Posterior vena cava (tissue), 2 donors: ENCODE results near the gene GTF2F2. TPM values are rescaled to one million over a fixed set of nuclear protein-coding genes. Genes with fewer than 3 reads are reported as not detected.

Source experiments
- DNase-seq: peaks from one replicate; pipeline ENCODE4 v3.0.0-alpha.2; 2020; ENCODE audit warnings: low spot score
- intact Hi-C, 2 donors: fragments of 100-400 bp; cut with DNase I; formaldehyde crosslinking; loops; one replicate each; pipeline versions ENCODE4 v1.14.1 to v1.14.2; 2022 to 2023
- total RNA-seq, 2 donors: library from RNA; stranded (reverse); fragmentation: NEBNext Ultra II Directional; extraction: Animal tissue kit (Norgen Biotek cat#: 25700); gene quantifications; one replicate each; pipeline ENCODE4 v1.2.1, GENCODE V29; 2021
- donor health status: DM: yes; HTN: yes; CAD: no.
- donor health status: DM: yes; HTN: yes; CAD: no.

GTF2F2 gene
- total RNA-seq, 2 donors from 2014 or later: 13.0 to 15.9 TPM

DNA sequence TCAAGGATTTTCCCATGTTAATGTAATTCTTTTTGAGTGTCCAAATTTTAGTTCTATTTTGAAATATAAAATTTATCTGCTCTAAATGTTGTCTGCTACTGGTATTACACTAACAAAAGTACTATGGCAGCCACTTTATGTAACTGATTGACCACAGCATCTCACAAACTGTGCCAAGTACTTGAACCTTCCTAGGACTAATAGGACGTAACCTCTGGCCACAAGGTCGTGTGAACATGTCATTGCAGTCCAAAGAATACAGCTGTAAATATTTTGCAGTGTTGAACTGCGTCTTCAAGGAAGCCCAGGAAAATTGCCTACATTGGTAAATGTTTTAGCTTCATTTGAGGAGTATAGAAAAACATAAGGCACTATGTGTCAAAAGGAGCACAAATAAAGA is 78.6 kb downstream of the GTF2F2 start:
- intact Hi-C loops: no loop called here

DNA sequence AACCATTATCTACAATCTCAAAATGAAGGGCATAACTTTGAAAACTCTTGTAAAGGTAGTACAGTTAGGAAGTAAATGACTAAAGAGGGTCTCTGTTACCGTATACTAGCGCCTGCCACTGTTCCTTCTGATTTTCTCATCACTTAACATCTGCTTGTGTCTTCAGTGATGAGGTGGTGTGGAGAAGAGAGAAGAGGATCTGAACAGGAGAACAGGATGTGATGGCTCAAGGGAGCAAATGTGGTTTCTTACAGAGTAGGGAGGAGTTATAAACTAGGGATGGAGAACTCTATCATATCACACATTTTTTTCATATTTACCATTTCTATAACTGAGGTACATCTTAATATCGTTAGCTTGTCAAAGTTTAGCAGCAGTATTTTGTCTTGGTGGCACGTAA is 79.4 kb downstream of the GTF2F2 start:
- intact Hi-C loops: loop anchor here in 1 of 2 donors (5.0 kb wide), 1 partner anchor 533 kb away; no protein-coding TSS in a partner anchor
- DNase-seq: no peak

More for the DNA sequence above, 78.6 kb downstream of the GTF2F2 start:
- DNase-seq: no peak

DNA sequence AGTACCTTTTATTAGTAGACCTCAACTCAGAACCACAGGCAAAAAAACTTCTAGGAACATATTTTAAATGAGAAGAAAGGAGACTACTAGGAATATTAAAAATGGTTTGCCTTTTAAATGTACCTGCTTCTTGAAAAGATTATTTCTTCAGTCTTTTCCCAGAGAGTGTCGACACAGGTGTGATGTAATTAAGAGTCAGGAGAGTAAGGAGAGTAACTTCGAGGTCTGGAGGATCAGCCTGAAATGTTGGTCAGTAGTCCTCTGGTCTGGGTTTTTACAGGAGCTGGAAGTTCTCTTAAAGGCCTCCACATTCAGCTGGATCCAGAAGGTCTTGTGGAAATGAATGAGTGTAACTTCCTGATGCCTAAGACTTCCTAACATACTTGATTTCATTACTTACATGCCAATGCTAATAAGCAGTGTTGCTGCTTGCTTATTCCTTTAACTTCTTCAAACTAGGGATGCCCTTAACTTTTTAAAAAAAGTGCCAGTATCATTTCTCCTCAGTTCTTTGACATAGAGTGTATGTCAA is 80.5 kb downstream of the GTF2F2 start, which contains the start of gene KCTD4:
Gene KCTD4 (minus strand): TSS at position 345 of the 532 bp plus-strand sequence. CDS start 6,478 bp downstream, outside the sequence.
- intact Hi-C loops: loop anchor here in 1 of 2 donors (5.0 kb wide), 1 partner anchor 532 kb away; no protein-coding TSS in a partner anchor

DNA sequence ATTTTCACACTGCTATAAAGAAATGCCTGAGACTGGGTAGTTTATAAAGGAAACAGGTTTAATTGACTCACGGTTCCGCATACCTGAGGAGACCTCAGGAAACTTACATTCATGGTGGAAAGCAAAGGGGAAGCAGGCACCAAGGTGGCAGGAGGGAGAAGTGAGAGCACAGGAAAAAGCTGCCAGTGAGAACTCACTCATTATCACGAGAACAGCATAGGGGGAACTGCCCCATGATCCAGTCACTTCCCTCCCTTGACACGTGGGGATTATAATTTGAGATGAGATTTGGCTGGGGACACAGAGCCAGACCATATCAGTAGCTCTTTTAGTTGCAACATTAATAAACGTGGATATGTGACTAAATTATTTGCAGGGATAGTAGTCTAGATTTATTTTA is 84.8 kb downstream of the GTF2F2 start:
- DNase-seq: no peak
- intact Hi-C loops: no loop called here

More for the DNA sequence above, 80.5 kb downstream of the GTF2F2 start, which contains the start of gene KCTD4:
- no peak for DNase-seq

DNA sequence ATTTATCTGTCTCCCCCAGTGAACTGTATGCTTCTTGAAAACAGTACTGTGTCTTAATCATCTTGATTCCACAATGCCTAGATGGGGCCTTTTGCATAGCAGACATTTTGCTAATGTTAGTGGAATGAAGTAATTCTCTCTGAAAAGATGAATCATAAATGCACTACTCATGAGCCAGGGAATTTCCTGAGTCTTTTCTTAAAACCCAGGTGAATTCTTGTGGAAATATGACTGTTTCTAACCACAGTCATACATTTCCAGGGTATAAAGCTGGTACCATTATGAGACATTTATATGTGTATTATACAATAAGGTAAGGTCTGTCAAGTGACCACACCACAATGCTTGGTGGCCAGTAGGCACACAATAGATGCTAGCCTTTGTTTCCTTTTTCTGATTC is 86.0 kb downstream of the GTF2F2 start:
- no peak for DNase-seq
- intact Hi-C loops: no loop called here

DNA sequence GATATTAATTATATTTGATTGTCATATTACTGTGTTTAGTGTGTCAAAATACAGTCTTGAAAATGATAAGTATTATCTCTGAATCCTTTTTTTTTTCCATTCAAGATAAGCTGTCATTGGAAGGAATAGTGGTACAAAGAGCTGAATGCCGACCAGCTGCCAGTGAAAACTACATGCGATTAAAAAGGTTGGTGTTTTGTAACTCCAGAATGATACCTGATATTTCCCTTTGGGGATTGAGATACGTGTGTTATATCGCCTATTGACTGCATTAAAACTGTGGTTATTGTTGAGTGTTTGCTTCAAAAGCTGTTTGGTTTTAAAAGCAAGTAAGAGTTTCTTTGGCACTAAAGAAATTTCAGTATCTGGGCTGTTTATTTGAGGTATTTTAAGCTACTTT is 87.0 kb downstream of the GTF2F2 start:
- DNase-seq: no peak
- intact Hi-C loops: no loop called here

DNA sequence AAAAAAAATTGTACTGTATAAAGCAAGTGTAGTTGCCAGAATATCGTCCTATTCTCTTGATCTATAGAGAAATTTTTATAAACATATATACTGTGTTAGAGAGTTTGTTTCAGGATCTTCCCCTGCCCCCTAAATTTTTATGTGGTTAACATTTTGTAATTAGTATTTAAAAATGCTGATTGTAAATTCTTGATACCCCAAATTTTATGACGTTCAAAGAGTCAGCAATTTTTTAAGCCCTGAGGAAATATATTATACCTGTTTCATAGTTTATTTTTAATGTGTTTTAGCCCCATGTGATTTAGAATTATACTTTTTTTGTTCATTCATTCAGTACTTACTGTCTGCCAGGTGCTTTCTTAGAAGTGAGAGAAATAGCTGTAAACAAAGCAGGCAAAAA is 87.8 kb downstream of the GTF2F2 start:
- DNase-seq: no peak
- intact Hi-C loops: no loop called here

DNA sequence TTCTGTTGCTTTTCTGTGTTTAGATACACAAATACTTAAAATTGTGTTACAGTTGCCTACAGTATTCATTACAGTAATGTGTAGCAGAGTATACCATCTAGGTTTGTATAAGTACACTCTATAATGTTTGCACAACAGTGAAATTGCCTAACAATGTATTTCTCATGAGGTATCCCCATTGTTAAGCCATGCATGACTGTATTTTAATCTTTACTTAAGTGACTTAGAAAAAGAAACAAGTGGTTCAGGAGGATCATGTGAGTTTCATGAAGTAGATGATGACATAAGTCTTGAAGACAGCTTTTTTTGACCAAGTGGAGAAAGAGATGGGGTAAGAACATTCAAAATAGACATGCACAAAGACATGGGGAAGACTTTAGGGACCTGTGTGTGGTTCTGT is 88.9 kb downstream of the GTF2F2 start:
- DNase-seq: no peak
- intact Hi-C loops: no loop called here

DNA sequence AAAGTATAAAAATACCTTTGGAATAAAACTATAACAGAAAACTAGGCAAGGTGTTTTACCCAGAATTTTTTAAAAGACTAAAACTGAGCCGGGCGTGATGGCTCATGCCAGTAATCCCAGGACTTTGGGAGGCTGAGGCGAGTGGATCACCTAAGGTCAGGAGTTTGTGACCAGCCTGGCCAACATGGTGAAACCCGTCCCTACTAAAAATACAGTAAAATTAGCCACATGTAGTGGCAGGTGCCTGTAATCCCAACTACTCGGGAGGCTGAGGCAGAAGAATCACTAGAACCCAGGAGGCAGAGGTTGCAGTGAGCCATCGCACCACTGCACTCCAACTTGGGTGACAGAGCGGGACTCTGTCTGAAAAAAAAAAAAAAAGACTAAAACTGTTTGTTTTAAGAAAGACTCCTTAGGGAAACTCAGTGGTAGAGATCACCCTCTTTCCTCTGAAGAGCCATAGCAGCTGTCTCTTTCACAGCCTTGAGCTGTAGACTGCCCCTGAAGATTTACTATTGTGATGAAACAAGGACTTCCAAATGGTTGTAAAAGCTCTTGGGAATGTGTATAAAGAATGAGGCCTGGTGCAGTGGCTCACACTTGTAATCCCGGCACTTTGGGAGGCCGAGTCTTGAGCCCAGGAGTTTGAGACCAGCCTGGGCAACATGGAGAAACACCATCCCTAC is 95.2 kb downstream of the GTF2F2 start:
- intact Hi-C loops: loop anchor here in 1 of 2 donors (10.0 kb wide), 1 partner anchor 79 kb away; no protein-coding TSS in a partner anchor
- no peak for DNase-seq

DNA sequence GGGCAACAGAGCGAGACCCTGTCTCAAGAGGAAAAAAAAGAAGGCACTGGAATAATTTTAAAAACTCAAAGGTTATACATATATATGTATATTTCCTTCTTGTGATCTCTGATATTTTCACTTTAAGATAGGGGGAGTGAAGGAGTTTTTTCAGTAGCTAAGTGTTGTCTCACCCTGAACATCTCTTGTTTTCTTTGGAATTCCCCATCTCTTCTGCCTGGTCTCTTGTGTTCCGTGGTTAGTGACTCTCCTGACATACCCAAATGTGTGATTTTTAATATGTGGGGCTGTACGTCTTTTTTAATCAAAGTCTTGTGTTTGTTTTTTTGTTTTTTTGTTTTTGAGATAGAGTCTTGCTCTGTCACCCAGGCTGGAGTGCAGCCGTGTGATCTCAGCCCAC is 95.9 kb downstream of the GTF2F2 start:
- intact Hi-C loops: loop anchor here in 1 of 2 donors (10.0 kb wide), 1 partner anchor 79 kb away; no protein-coding TSS in a partner anchor
- no peak for DNase-seq

DNA sequence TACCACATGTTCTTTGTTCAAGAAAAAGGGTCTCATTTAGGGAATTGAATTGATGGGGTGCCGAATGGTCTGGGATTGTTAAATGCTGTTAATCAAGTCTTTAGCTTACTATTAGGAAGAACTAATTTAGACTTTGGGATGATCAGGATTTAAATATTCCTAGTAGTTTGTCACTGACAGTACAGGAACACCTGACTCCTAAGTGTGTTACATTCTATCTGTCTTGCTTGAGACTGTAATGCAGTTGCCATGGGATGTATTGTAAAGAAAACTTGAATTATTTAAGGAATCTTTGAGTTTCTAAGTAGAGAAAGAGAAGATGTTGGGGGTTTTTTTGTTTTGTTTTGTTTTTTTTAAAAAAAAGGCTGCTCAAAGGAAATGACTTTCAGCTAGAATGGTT is 98.4 kb downstream of the GTF2F2 start:
- no peak for DNase-seq
- intact Hi-C loops: loop anchor here in 1 of 2 donors (10.0 kb wide), 1 partner anchor 76 kb away; no protein-coding TSS in a partner anchor

DNA sequence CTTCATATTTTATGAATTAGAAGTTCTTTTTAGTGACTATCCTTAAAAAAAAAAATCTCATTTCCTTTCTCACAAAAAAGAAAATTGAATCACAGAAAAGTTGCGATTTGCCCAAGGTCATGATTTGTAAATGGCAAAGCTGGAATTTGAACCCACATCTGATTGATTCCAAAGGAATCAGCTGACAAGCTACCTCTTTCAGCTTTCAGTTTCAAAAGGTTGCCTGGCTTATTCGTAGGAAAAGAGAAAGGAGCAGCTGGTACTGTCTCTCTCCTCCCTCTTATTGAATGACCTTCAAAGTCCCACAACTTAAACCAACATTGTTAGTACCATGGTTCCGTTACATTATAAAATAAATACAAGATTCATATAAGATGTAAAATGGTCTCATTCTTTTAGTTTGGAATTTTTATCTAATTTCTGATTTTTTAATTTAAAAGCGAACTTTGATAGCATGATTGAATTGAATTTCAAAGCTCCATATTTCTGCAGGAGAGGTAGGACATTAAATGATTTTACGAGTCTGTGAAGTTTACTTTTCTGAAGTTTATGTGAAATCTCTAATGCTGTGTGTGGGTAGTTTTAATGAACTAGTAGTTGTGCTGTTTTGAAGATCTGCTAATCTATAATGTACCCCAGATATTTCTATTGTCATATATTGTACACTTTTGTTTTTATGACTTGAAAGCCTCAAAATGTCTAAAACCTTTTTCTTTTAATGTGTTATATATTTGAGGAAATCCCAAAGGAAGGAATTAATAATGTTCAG is 99.0 kb downstream of the GTF2F2 start:
- intact Hi-C loops: loop anchor here in 1 of 2 donors (10.0 kb wide), 1 partner anchor 75 kb away; no protein-coding TSS in a partner anchor
- DNase-seq: no peak

DNA sequence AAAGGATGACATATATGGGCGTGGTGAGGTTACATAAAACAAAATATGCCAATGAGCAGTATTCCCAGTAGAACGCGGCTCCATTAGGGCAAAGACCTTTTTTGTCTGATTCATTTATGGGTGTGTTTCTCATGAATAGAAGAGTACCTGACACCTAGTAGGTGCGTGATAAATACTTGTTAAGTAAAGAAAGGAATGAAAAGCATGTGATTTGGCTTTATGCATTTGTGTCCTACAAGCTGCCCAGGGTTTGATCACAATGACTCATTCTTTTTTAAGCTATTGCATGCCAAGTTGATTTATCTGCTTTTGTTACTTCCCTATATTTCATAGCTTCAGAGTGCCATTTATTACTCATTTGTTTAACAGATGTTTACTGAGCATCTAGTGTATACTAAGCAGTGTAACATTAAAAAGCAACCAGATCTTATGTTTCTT is 99.6 kb downstream of the GTF2F2 start:
- DNase-seq: no peak
- intact Hi-C loops: loop anchor here in 1 of 2 donors (10.0 kb wide), 1 partner anchor 75 kb away; no protein-coding TSS in a partner anchor

DNA sequence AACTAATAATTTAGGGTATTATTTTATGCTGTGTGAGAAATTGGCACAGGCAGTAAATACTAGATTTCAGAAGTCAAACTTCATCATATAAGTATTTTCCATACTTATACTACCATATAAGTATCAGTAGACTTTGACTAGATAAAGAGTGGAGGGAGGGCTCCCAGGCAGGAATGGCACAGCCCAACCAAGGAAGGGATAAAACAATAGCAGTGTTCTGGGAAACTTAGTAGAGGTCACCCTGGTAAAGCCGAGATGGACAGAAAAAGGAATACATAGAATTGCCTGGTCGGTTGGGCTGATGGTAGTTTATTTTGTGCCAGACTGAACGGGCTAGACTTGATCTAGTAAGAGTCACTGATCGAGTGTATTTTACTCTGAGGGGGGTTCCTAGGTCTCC is 100.1 kb downstream of the GTF2F2 start:
- intact Hi-C loops: no loop called here
- no peak for DNase-seq

DNA sequence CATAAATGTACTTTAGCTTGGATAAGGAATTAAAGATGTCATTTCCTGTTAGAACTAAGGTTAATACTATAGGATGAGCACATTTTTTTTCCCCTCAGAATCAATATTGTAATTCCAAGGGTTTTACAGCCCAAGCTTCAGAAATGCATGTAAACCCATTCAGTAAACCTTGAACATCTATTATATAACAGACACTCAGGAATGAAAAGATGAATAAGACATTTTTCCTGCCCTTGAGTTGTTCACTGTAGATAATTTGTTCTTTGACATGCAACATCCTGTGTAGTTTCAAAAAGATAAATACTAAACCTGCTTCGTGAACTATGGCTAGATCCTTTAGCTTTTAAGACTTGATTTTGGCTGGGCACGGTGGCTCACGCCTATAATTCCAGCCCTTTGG is 102.2 kb downstream of the GTF2F2 start:
- no peak for DNase-seq
- intact Hi-C loops: no loop called here

DNA sequence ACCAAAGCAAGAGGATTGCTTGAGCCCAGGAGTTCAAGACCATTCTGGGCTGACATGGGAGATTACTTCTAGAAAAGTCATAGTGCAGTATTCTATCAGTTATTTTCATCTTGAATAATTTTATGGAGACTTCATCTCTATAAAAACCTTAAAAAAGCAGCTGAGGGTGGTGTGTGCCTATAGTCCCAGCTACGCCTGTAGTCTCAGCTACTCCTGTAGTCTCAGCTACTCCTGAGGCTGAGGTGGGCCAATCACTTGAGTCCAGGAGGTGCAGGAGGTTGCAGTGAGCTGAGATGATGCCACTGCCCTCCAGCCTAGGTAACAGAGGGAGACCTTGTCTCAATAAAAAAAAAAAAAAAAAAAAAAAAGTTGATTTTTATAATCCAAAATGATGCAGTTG is 102.6 kb downstream of the GTF2F2 start:
- intact Hi-C loops: no loop called here
- DNase-seq: no peak

DNA sequence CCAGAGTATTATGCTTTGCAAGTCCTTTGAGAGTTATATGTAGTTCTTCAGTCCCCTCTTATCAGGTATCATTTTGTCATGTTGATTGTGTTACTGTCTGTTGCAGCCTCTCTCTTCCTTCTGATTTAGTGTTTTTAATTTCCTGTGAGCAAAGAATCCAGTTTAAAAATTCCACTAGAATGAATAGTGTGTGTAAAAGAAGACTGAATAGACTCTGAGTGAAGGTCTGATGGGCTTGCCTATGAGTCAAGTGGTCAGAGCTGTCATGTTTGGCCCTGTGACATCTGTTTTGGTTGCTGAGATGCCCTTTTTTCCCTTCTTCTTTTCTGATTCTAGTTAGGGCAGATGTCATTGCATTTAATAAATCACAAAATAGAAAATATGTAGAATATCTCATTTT is 103.9 kb downstream of the GTF2F2 start:
- no peak for DNase-seq
- intact Hi-C loops: no loop called here

DNA sequence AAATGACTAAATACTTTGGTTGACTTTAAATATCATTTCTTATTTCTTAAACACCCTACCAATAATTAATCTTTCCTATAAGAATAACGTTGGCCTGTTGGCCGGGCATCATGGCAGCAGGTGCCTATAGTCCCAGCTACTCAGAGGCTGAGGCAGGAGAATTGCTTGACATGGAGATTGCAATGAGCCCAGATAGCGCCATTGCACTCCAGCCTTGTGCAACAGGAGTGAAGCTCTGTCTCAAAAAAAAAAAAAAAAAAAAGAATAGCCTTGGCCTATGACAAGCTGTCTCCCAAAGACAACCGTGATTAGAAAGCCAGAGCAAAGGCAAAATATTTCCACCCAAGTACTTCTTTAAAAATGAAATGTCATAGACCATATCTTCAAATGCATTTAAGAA is 105.1 kb downstream of the GTF2F2 start:
- DNase-seq: no peak
- intact Hi-C loops: no loop called here

DNA sequence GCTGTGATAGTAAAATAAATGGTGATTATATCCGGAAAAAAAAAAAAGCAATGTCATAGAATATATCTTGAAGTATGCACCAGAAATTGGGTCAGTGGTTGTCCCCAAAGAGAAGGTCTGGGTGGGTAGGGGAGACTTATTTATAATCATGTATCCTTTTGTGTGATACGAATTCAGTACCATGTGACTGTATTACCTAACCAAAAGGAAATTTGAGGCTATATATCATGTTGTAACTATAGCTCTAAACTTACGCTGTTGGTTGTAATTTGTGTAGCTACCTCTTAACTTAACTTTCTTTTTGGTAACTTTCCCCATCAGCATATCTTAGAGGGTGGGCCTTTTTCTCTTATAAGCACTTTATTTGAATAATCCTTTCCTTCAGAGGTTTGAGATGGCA is 105.7 kb downstream of the GTF2F2 start:
- no peak for DNase-seq
- intact Hi-C loops: no loop called here

DNA sequence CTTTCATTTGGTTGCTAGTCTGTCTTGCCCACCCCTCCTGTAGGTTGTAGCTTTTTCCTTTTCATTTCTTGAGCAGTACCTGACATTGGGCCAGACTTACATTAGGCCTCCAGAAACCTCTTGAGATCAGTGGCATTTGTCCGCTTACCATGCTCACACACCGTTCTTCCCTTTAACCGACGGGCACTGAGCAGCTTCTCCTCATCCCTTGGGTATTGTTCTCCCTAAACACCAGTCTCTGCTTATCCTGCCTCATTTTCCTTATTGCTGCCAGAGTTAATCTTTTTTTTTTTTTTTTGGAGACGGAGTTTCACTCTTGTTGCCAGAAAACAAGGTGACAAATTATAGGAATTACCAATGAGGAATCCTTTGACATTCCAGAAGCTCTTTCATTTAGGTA is 107.7 kb downstream of the GTF2F2 start:
- no peak for DNase-seq
- intact Hi-C loops: no loop called here
